Fibroblast of lung (primary cell): ENCODE measurements around the gene CLTCL1.

Experiments used
- CTCF ChIP-seq, 2 donors: IDR thresholded peaks in 1 of 2; conservative IDR thresholded peaks in 1 of 2; 1 replicate in 1 of 2; 2 replicates in 1 of 2; pipeline ENCODE4 v1.5.1; 2011 to 2012; ENCODE audit warnings: low read length in 2 of 2, control low read depth in 1 of 2, inconsistent platforms in 1 of 2, low read depth in 1 of 2, mild to moderate bottlenecking in 1 of 2
- EZH2 ChIP-seq: IDR thresholded peaks from 2 replicates; pipeline ENCODE4 v1.5.1; 2012; ENCODE audit warnings: low read length, control low read depth, mild to moderate bottlenecking; ENCODE audit errors: missing control alignments

- TF ChIP-seq CTCF (conservative IDR thresholded peaks at IDR 0.05 in 1 of 2, IDR thresholded peaks at IDR 0.05 in 1 of 2; ENCODE audit: low read depth in 1 of 2, low read length in 2 of 2) (no peak), EZH2 (no peak)
These were observed 95.5 kb downstream of the CLTCL1 start for GRCh38 chr22:19195796-19196731.
